HepG2 (cell line): ENCODE results near the gene JPH4. TPM values are rescaled to one million over a fixed set of nuclear protein-coding genes. Genes with fewer than 3 reads are reported as not detected.

Experiments used
- AKAP8 ChIP-seq: sonication (generic); formaldehyde crosslinking; IDR thresholded peaks from 2 replicates; pipeline ENCODE4 v1.5.1; 2020; ENCODE audit warnings: mild to moderate bottlenecking, missing genetic modification reagents
- ARID4A ChIP-seq: sonication (generic); formaldehyde crosslinking; IDR thresholded peaks from 2 replicates; pipeline ENCODE4 v1.5.0; 2020; ENCODE audit warnings: mild to moderate bottlenecking, missing genetic modification reagents, borderline replicate concordance
- CERS6 ChIP-seq: sonication (generic); formaldehyde crosslinking; IDR thresholded peaks from 2 replicates; pipeline ENCODE4 v1.5.0; 2020; ENCODE audit warnings: missing genetic modification reagents
- FOXJ3 ChIP-seq: sonication (generic); formaldehyde crosslinking; IDR thresholded peaks from 2 replicates; pipeline ENCODE4 v1.4.0; 2020; ENCODE audit warnings: missing genetic modification reagents, mild to moderate bottlenecking, borderline replicate concordance
- HBP1 ChIP-seq: IDR thresholded peaks from 2 replicates; pipeline ENCODE4 v1.6.1; 2016; ENCODE audit warnings: low read depth, control low read depth
- HOMEZ ChIP-seq: IDR thresholded peaks from 2 replicates; pipeline ENCODE4 v1.6.1; 2016; ENCODE audit warnings: low read depth
- NAIF1 ChIP-seq: sonication (generic); formaldehyde crosslinking; IDR thresholded peaks from 2 replicates; pipeline ENCODE4 v1.5.0; 2020; ENCODE audit warnings: mild to moderate bottlenecking, missing genetic modification reagents, borderline replicate concordance
- NR2F1 ChIP-seq, 2 experiments: fragments of 450-650 bp in 1 of 2; formaldehyde crosslinking in 1 of 2; IDR thresholded peaks; 2 replicates each; pipeline versions ENCODE4 v1.5.0 to v1.6.1; 2016 to 2020; ENCODE audit warnings: mild to moderate bottlenecking in 1 of 2, missing compliant biosample characterization in 1 of 2, missing genetic modification reagents in 1 of 2, moderate library complexity in 1 of 2
- TP53 ChIP-seq: sonication (generic); formaldehyde crosslinking; conservative IDR thresholded peaks from 2 replicates; pipeline ENCODE4 v1.4.0; 2020; ENCODE audit warnings: missing genetic modification reagents
- ZBTB49 ChIP-seq: sonication (generic); formaldehyde crosslinking; IDR thresholded peaks from 2 replicates; pipeline ENCODE4 v1.4.0; 2020; ENCODE audit warnings: missing genetic modification reagents, borderline replicate concordance
- ZFP82 ChIP-seq: sonication (generic); formaldehyde crosslinking; IDR thresholded peaks from 2 replicates; pipeline ENCODE4 v1.5.1; 2020; ENCODE audit warnings: mild to moderate bottlenecking, missing genetic modification reagents, borderline replicate concordance
- ZNF501 ChIP-seq: sonication (generic); formaldehyde crosslinking; IDR thresholded peaks from 2 replicates; pipeline ENCODE4 v1.5.1; 2020; ENCODE audit warnings: mild to moderate bottlenecking, moderate library complexity, missing genetic modification reagents
- ZNF543 ChIP-seq: sonication (generic); formaldehyde crosslinking; IDR thresholded peaks from 2 replicates; pipeline ENCODE4 v1.4.0; 2020; ENCODE audit warnings: mild to moderate bottlenecking, missing genetic modification reagents
- ZNF546 ChIP-seq: sonication (generic); formaldehyde crosslinking; conservative IDR thresholded peaks from 2 replicates; pipeline ENCODE4 v1.8.1; 2023; ENCODE audit warnings: mild to moderate bottlenecking, missing genetic modification reagents
- ZNF615 ChIP-seq: sonication (generic); formaldehyde crosslinking; IDR thresholded peaks from 2 replicates; pipeline ENCODE4 v1.5.0; 2020; ENCODE audit warnings: mild to moderate bottlenecking, missing genetic modification reagents, borderline replicate concordance
- ZNF83 ChIP-seq: sonication (generic); formaldehyde crosslinking; IDR thresholded peaks from 2 replicates; pipeline ENCODE4 v1.4.0; 2020; ENCODE audit warnings: missing genetic modification reagents, mild to moderate bottlenecking, borderline replicate concordance
- ZZZ3 ChIP-seq: sonication (generic); formaldehyde crosslinking; IDR thresholded peaks from 2 replicates; pipeline ENCODE4 v1.4.0; 2020; ENCODE audit warnings: missing genetic modification reagents, mild to moderate bottlenecking, borderline replicate concordance
- polyA plus RNA-seq, 8 experiments: library from polyadenylated mRNA; depleted of rRNA in 3 of 8; stranded (reverse) in 7 of 8; unstranded in 1 of 8; fragments of >200 nt; fragmentation: Illumina TruSeq in 4 of 8; extraction: Trizol in 4 of 8; gene quantifications; 2 replicates each; pipeline versions ENCODE4 v1.2.1 to v1.2.3, GENCODE V29; 2011 to 2016; ENCODE audit warnings: low read depth in 4 of 8, missing spikeins in 1 of 8, mixed read lengths in 1 of 8; ENCODE audit not compliant: insufficient read depth in 1 of 8
- total RNA-seq, 5 experiments: library from RNA; depleted of rRNA; stranded (reverse); fragments of >200 nt; fragmentation: Illumina TruSeq; extraction: Trizol; gene quantifications; 2 replicates each; pipeline ENCODE4 v1.2.3, GENCODE V29; 2016; ENCODE audit warnings: low read depth in 1 of 5

The JPH4 gene
- total and polyA plus RNA-seq, 2 of the 13 experiments (the other 11 are each of a cell fraction or from before 2014, with no cell fraction given) = 0.08 to 0.22 TPM

GRCh38 chr14:23555882-23556699, 22.5 kb downstream of the JPH4 start, which contains the start of gene THTPA (continued):
- peak; percentile 87; the same call in 1 of the 2 replicates for TF ChIP-seq ZBTB49 (CRISPR knock-in tag)
- peak; percentile 94 for TF ChIP-seq AKAP8 (CRISPR knock-in tag)
- TF ChIP-seq HOMEZ (CRISPR knock-in tag) = peak; percentile 88
- no peak for TF ChIP-seq ZNF615
- 0 out of 2 replicates have a peak, but pooled peaks have one; percentile 65 for TF ChIP-seq NAIF1 (CRISPR knock-in tag)
- TF ChIP-seq NR2F1 (CRISPR knock-in tag; IDR thresholded peaks at IDR 0.05) = peak in 1 of 2 experiments; percentile 40; a peak in 2 of 4 replicates
- TF ChIP-seq HBP1 = peak; percentile 96
- TF ChIP-seq ZNF543 (CRISPR knock-in tag) = peak; percentile 99
- peak; percentile 97 for TF ChIP-seq ZZZ3
- TF ChIP-seq ARID4A = peak; percentile 100
- TF ChIP-seq CERS6 = peak; percentile 92
- peak; percentile 100 for TF ChIP-seq ZNF501
- peak; percentile 95 for TF ChIP-seq ZNF546 (CRISPR knock-in tag)
- peak; percentile 95 for TF ChIP-seq FOXJ3 (CRISPR knock-in tag)
- TF ChIP-seq ZNF83 (CRISPR knock-in tag) = peak; percentile 98
- TF ChIP-seq ZFP82 (CRISPR knock-in tag) = peak; percentile 100
- TF ChIP-seq TP53 (CRISPR knock-in tag) = peak; percentile 93
